ENCODE measurements around the gene RTN4RL1.

The RTN4RL1 gene

DNA sequence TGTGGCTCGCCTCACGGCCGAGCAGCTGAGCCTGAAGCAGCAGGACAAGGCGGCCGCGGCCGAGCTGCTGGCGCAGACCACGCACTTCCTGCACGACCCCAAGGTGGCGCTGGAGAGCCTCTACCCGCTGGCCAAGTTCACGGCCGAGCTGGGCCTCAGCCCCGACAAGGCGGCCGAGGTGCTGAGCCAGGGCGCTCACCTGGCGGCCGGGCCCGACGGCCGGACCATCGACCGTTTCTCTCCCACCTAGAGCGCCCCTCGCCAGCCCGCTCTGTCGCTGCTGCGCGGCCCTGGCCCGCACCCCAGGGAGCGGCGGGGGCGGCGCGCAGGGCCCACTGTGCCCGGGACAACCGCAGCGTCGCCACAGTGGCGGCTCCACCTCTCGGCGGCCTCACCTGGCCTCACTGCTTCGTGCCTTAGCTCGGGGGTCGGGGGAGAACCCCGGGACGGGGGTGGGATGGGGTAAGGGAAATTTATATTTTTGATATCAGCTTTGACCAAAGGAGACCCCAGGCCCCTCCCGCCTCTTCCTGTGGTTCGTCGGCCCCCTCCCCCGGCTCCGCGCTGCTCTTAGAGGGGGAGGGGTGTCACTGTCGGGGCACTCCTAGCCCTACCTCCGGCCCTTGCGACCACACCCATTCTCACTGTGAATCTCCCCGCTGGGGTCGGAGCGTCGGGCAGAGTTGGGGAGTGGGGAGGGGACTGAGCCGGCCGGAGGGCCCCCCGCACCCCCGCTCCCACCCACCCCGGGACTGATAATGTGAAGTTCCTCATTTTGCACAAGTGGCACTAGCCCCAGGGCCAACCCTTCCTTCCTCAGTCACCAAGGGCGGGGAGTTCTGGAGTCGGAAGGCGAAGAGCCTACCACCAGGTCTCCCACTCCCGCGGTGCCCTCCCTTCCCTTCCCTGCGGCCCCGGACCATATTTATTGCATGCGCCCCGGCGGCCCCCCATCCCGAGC lies 33.7 kb upstream of the RTN4RL1 start:
- peak; percentile 62 for DNase-seq

DNA sequence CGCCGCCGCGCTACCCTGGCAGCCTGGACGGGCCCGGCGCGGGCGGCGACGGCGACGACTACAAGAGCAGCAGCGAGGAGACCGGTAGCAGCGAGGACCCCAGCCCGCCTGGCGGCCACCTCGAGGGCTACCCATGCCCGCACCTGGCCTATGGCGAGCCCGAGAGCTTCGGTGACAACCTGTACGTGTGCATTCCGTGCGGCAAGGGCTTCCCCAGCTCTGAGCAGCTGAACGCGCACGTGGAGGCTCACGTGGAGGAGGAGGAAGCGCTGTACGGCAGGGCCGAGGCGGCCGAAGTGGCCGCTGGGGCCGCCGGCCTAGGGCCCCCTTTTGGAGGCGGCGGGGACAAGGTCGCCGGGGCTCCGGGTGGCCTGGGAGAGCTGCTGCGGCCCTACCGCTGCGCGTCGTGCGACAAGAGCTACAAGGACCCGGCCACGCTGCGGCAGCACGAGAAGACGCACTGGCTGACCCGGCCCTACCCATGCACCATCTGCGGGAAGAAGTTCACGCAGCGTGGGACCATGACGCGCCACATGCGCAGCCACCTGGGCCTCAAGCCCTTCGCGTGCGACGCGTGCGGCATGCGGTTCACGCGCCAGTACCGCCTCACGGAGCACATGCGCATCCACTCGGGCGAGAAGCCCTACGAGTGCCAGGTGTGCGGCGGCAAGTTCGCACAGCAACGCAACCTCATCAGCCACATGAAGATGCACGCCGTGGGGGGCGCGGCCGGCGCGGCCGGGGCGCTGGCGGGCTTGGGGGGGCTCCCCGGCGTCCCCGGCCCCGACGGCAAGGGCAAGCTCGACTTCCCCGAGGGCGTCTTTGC lies 32.8 kb upstream of the RTN4RL1 start:
- DNase-seq: no peak

DNA sequence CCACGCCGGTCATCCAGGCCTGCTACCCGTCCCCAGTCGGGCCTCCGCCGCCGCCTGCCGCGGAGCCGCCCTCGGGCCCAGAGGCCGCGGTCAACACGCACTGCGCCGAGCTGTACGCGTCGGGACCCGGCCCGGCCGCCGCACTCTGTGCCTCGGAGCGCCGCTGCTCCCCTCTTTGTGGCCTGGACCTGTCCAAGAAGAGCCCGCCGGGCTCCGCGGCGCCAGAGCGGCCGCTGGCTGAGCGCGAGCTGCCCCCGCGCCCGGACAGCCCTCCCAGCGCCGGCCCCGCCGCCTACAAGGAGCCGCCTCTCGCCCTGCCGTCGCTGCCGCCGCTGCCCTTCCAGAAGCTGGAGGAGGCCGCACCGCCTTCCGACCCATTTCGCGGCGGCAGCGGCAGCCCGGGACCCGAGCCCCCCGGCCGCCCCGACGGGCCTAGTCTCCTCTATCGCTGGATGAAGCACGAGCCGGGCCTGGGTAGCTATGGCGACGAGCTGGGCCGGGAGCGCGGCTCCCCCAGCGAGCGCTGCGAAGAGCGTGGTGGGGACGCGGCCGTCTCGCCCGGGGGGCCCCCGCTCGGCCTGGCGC lies 32.1 kb upstream of the RTN4RL1 start:
- DNase-seq: no peak

DNA sequence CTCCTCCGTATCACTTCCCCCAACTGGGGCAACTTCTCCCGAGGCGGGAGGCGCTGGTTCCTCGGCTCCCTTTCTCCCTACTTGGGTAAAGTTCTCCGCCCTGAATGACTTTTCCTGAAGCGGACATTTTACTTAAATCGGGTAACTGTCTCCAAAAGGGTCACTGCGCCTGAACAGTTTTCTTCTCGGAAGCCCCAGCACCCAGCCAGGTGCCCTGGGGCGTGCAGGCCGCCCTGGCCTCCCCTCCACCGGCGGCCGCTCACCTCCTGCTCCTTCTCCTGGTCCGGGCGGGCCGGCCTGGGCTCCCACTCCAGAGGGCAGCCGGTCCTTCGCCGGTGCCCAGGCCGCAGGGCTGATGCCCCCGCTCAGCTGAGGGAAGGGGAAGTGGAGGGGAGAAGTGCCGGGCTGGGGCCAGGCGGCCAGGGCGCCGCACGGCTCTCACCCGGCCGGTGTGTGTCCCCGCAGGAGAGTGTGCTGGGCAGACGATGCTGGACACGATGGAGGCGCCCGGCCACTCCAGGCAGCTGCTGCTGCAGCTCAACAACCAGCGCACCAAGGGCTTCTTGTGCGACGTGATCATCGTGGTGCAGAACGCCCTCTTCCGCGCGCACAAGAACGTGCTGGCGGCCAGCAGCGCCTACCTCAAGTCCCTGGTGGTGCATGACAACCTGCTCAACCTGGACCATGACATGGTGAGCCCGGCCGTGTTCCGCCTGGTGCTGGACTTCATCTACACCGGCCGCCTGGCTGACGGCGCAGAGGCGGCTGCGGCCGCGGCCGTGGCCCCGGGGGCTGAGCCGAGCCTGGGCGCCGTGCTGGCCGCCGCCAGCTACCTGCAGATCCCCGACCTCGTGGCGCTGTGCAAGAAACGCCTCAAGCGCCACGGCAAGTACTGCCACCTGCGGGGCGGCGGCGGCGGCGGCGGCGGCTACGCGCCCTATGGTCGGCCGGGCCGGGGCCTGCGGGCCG lies 31.4 kb upstream of the RTN4RL1 start:
- DNase-seq: peak; percentile 44

DNA sequence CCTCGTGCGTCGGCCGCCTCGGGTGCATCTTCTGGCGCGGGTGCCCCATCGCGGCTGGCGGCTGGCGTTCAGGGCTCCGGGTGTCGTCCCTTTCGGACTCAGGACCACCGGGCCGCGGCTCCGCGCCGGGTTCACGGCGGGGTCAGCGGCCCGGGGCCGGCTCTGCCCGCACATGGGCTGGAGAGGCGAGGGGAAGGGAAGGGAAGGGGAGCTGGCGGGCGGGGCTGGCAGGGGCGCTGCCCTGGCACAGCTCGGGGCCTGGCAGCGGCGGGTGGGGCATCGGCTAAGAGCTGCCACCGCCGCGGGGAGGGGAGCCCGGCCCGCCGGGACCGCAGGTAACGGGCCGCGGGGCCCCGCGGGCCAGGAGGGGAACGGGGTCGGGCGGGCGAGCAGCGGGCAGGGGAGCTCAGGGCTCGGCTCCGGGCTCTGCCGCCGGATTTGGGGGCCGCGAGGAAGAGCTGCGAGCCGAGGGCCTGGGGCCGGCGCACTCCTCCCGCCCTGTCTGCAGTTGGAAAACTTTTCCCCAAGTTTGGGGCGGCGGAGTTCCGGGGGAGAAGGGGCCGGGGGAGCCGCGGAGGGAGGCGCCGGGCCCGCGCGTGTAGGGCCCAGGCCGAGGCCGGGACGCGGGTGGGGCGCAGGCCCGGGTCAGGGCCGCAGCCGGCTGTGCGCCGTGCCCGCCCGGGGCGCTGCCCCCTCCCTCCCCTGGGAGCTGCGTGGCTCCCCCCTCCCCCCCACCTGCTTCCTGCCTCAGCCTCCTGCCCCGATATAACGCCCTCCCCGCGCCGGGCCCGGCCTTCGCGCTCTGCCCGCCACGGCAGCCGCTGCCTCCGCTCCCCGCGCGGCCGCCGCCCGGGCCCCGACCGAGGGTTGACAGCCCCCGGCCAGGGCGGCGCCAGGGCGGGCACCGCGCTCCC lies 30.4 kb upstream of the RTN4RL1 start:
- DNase-seq: no peak

DNA sequence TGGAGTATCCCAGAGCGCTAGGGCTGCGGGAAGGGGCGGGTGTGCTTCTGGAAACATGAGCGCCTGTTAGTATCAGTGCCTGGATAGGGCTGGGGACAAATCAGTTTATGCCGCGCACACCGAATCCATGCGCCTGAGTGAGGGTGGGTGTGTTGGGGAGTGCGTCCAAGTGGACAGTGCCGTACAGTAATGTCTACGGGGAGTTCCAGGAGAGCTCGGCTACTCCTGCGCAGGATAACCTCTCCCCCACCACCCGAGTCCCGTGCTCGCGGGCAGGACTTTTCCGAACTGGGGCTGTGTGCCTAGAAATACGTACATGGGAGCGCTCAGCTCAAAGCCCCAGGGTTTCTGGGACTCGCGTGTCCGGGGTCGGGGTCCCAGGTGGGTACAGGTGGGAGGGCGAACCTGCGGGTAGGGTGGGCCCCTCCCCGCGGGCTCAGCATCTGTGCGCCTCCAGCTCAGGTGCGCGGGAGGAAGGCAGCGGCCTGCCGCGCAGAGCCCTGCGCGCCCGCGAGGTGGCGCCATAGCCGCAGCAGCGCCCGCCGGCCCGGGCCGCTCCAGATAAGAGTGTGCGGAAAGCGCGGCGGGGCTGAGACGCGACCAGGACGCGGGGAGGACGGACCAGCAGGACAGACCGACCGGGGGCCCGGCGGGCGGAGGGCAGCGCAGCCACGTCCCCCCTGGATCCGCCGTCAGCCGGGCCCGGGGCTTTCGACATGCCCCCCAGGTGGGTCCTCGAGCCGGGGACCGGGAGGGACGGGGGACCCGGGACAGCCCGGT lies 29.6 kb upstream of the RTN4RL1 start, which contains the start of gene HIC1:
Gene HIC1 (plus strand): TSS at position 592 of the 780 bp plus-strand sequence. CDS start 1,588 bp downstream, outside the sequence.
- DNase-seq: peak; percentile 71

DNA sequence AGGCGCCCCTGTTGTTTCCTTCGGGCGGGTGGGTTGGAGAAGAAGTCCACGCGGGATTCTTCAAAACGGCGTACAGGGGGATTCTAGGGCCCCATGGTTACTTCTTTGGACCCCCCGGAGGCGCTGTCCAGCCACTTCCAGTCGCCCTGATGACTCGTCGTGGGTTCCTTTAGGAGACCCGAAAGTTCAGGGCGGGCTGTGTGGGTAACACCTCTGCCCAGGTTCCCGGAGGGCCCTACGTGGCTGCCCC lies 29.1 kb upstream of the RTN4RL1 start:
- DNase-seq: no peak

DNA sequence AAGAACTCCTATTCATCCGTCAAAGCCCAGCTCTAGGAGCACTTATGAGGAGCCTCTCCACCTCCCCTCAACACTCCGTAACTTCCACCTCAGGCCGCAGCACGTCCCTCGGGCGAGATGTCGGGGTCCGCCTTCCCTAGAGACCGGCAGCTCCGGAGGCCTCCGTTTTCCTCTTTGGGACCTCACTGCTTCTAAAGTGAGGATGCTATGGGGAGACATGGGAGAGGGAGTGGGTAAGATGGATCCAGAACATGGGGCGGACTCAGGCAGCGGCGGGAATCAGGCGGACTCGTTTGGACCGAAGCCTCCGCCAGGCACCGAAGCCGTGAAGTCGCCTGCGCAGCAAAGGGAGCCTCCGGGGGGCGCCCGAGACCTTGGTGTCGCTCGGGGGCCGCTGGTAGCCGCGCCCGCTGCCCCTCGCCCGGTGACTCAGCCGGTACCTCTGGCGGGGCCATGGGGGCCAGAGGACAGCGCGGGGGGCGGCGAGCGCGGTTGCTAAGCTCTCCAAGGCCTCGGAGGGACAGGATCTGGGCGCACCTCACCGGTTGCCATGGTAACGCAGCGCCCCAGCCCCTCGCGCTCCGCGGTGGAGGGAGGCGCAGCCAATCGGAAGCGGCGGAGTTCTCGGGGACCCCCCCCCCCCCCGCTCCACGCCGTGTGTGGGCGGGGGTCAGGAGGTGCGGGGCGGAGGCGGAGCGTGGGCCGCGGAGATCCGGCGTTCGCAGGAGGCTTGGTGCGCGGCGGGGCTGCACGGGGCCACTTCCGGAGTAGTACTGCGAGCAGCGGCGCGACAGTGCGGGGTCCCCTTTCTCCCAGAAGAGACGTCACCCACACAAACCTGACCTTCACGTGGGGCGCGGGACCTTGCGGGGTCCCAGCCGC lies 28.5 kb upstream of the RTN4RL1 start:
- peak; percentile 75 for DNase-seq

DNA sequence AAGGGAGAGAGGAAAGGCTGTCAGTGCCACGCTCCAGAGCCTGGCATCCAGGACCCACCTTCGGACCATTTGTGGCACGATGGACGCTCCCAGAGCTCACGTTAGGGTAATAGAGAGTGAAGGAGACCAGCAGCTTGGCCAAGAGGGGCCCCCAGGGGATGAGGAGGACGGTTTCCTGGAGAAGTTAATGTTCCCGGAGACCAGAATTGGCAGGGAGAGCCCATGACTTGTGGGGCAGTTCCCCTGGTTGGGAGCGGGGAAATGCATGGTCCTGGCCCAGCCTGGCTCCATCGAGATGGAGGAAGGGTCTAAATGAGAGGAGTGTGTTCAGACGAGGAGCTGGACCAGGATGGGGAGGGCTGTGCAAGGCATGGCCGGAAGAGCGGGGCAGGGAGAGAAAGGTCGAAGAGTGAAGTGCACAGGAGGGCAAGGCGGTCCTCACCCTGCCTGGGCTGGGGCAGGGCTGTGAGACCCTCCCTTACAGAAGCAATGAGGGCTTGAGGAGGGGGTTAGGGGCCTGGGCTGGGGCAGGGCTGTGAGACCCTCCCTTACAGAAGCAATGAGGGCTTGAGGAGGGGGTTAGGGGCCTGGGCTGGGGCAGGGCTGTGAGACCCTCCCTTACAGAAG lies 26.9 kb upstream of the RTN4RL1 start:
- DNase-seq: no peak

DNA sequence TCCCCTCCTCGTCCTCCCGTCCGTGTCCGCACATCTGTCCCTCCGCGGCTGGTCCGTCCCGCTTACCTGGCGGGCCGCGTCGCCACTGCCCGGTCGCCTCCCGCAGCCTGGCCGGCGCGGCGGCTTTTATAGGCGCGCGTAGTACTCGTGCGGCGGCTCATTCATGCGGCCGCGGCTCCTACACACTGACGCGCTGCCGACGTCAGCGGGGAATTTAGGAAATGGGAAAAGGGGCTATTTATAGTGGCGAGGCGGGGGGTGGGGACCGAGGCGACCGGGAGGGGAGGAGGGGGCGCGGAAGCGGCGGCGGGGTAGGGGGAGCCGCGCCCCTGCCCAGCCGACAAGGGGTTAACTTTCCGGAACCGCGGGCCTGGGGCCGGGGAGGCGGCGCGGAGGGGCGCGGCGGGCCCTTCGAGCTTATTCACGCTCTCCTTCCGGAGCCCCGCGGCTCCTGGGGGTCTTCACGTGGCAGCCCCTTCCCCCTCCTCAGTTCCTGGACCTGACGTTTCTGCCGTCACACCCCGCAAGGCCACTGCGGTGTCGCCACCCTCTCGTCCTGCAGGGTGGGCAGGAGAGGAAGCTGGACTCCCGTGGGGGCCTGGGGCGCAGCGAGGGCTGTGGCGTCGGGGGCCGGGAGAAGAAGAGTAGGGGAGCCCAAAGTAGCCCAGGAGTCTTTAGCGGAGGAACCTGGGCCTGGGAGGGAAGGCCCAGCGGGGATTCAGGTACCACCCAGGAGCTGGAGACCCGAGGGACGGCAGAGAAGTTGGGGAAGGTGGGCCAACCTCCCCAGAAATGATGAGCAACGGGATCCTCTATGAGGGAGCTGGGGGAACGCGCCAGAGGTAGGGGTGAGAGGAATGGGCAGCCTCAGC lies 26.2 kb upstream of the RTN4RL1 start:
- no peak for DNase-seq

DNA sequence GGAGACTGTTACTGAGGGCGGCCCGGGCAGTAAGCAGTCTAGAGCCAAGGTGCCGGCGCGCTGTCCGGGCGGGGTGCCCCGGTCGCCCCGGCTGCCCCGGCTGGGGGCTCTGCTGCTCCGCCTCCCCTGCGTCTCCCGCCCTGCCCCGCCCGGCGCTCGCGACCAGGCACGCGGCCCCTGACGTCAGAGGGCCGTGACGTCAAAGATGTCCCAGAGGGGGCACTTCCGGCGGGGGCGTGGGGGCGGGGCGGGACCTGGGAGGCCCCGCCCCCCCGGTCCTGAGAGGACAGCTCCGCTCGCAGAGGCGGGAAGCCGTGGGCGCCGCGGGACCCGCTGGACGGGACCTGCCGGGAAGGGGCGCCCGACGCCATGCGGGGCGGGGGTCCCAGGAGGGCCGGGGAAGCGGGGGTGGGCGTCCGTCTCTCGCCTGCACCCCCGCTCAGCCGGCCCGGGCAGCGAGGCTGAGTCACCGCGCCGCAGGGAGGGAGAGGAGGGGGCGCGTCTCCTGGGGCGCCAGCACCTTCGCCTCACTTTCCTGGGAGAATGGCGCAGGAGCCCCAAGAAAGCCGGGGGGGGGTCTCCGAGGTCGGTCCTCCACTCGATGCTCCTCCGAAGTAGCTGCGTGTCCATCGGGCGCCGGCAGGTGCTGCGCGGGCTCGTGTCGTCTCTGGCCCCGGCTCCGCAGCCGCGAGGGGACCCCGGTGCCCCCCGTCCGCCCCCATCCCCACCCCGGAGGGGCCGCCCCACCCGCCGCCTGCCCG lies 25.3 kb upstream of the RTN4RL1 start:
- peak; percentile 53 for DNase-seq

DNA sequence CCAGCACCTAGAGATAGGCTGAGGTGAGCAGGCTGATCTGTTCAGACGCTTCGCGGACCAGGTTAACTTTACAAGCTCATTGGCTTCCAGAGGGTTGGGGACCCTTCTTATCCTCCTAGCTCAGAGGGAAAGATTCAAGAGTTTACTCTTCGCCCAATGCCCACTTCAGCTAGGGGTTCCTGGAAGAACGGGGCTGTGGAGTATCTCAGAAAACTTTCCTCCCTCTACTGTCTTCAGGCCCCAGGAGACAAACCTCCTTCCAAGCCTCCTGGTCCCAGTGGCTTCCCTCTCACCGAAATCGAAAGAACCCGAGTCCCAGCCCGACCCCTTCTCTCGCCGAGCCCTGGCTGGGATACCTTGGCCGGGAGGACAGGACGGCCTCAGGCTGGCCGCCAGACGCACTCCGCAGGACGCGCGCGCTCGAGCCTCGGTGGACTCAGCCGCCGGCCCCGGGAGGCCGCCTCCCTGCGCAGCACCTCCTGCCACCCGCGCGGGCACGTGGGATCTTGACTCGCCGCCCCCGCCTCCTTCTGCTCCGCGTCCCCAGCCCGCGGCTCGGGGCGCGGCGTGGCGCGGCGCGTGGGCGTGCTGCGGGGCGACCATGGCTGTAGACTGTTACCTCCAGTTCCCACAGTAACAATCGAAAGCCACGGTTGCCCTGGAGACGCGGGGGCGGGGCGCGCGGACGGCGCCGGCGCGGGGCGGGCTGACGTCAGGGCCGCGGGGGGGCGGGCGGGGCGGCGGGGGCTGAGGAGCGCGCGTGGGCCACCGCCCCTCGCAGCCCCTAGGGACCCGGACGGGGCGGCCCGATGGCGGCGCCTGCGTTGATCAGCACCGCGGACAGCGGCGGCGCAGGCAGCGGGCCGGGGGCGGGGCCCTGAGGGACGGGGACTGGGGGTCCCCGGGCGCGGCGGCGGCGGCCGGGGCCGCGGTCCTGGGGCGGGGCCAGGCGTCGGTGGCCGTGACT lies 24.5 kb upstream of the RTN4RL1 start:
- DNase-seq: peak; percentile 87

DNA sequence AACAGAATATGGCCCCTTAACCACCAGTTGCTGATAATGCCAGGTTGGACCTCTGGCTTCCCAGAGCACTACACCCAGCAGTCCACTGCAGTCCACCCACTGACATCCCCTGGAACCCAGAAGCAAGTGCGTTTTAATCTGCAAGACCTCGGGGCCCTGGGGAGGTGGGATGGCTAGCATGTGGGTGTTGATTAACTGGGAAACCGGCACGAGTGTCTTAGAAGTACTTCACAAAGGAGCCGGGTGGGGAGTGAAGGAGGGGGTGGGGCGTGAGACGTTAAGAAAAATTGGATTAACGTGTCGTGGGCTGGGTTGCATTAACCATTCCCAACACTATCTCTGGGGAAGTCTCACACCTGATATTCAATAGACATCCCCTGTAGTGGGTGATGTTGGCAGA lies 23.7 kb upstream of the RTN4RL1 start:
- no peak for DNase-seq

DNA sequence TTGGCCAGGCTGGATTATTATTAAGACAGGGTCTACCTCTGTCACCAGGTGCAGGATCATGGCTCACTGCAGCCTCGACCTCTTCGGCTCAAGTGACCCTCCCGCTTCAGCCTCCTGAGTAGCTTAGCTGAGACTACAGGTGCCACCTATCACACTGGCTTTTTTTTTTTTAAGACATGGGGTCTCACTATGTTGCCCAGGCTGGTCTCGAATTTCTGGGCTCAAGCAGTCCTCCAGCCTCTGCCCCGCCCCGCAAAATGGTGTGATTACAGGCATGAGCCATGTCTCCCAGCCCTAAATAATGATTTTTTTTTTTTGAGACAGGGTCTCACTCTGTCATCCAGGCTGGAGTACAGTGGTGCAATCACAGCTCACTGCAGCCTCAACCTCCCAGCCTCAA lies 22.5 kb upstream of the RTN4RL1 start:
- no peak for DNase-seq

DNA sequence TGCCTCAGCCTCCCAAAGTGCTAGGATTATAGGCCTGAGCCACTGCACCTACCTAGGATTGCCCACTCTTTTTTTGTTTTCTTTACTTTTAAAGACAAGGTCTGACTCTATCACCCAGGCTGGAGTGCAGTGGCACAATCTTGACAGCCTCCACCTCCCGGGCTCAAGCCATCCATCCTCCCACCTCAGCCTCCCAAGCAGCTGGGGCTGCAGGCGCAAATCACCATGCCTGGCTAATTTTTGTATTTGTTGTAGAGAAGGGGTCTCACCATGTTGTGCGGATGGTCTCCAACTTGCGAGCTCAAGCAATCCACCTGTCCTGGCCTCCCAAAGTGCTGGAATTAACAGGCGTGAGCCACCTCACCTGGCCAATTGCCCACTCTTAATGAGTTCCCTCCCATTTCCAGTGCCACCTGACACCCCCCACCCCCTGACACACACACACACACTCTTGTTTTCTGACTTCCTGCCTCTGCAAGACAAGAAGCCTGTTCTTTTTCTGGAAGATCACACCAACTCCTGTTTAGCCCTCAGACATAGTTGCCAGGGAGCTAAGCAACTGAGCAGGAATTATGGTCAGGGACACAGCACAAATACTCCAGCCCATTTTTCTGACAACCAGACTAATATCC lies 19.2 kb upstream of the RTN4RL1 start:
- no peak for DNase-seq
